Esophagus (tissue), 2 donors: ENCODE measurements around the gene CD151. TPM values are rescaled to one million over a fixed set of nuclear protein-coding genes. Genes with fewer than 3 reads are reported as not detected.

Experiments
- H3K27ac ChIP-seq, 2 donors: one replicate each; pipeline ENCODE4 v1.5.1; 2013; ENCODE audit warnings: low read depth in 2 of 2, mild to moderate bottlenecking in 2 of 2, inconsistent platforms in 1 of 2, low read length in 1 of 2, moderate library complexity in 1 of 2
- H3K27me3 ChIP-seq, 2 donors: one replicate each; pipeline ENCODE4 v1.6.1; 2013; ENCODE audit warnings: low read length in 2 of 2, control low read depth in 1 of 2, mild to moderate bottlenecking in 1 of 2; ENCODE audit not compliant: insufficient read depth in 2 of 2, control insufficient read depth in 1 of 2
- H3K36me3 ChIP-seq, 2 donors: one replicate each; pipeline ENCODE4 v1.6.1; 2013; ENCODE audit warnings: low read length in 1 of 2; ENCODE audit not compliant: control insufficient read depth in 2 of 2, insufficient read depth in 2 of 2
- H3K4me1 ChIP-seq, 2 donors: one replicate each; pipeline ENCODE4 v1.6.1; 2013; ENCODE audit warnings: low read length in 1 of 2; ENCODE audit not compliant: control insufficient read depth in 2 of 2, insufficient read depth in 2 of 2
- H3K4me3 ChIP-seq, 2 donors: one replicate each; pipeline ENCODE4 v1.5.1; 2013; ENCODE audit warnings: low read length in 2 of 2, mild to moderate bottlenecking in 2 of 2, low read depth in 1 of 2, moderate library complexity in 1 of 2
- H3K9me3 ChIP-seq, 2 donors: one replicate each; pipeline ENCODE4 v1.6.1; 2013; ENCODE audit warnings: mild to moderate bottlenecking in 2 of 2, low read depth in 1 of 2, low read length in 1 of 2, moderate library complexity in 1 of 2; ENCODE audit not compliant: control insufficient read depth in 2 of 2, insufficient read depth in 1 of 2
- WGBS, 2 donors: extraction: QIAGEN DNeasy Blood & Tissue Kit; methylation state at CpG; one replicate each; pipeline ENCODE4 v1.1.7; 2013; 5-methylcytosine and 5-hydroxymethylcytosine counted together
- polyA plus RNA-seq, 2 donors: library from polyadenylated mRNA; stranded (reverse); fragments of 200-250 nt; gene quantifications; one replicate each; pipeline ENCODE4 v1.2.3, GENCODE V29; 2013
- donor health status: healthy with polysubstance abuse.
- donor health status: Bipolar disorder and iron deficiency.

The CD151 gene
- polyA plus RNA-seq, 2 donors = 75.5 to 108 TPM

DNA sequence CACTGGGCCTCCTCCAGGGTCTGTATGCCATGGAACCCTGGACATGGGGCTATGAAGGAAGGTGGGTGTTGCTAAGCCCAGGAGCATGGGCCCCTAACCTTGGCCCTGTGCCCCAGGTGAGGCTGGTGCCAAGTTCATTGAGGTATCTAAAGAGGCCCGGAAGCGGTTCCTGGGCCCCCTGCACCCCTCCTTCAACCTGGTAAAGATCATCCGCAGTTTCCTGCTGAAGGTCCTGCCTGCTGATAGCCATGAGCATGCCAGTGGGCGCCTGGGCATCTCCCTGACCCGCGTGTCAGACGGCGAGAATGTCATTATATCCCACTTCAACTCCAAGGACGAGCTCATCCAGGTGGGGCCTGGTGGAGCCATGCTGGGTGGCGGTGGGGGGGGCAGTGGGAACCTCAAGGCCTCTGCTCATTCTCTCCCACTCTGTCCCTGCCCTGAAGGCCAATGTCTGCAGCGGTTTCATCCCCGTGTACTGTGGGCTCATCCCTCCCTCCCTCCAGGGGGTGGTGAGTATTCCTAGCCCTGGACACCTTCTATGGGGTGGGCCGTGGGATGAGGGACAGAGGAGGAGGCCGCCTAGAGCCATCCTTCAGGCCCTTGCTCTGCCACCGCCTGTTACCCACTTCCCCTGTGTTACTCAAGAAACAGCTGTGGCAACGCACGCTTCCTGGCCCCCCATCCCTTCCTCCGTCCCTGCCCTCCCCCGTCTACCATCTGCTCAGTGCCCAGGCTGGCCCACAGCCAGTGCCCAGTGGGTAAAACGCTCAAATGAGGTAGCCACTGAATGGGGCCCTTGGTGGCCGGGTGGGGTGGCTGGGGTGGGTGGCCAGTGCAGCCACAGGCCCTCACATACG, 11.0 kb upstream of the CD151 start:
- peaks cover 4 to 27% of the 10 kb centered on the region in 2 donors for H3K36me3 ChIP-seq
- no peaks in the 10 kb centered on the region for H3K9me3 ChIP-seq
- peaks cover 17 to 28% of the 10 kb centered on the region in 2 donors for H3K4me1 ChIP-seq
- peak overlapping the region in 1 of 2 donors; percentile 78 for H3K4me3 ChIP-seq
- H3K27me3 ChIP-seq = no peaks in the 10 kb centered on the region
- H3K27ac ChIP-seq = peak overlapping the region in 1 of 2 donors; percentile 93
- 67 to 73% methylated on average over 22 of the region's 22 CpGs for WGBS, 2 donors

GRCh38 chr11:823441-824291, 9.1 kb upstream of the CD151 start:
- no peak overlapping the region for H3K27ac ChIP-seq
- H3K36me3 ChIP-seq = peaks cover 4 to 27% of the 10 kb centered on the region in 2 donors
- peaks cover 17 to 36% of the 10 kb centered on the region in 2 donors for H3K4me1 ChIP-seq
- 79 to 90% methylated on average over 48 to 53 of the region's 53 CpGs for WGBS, 2 donors
- H3K9me3 ChIP-seq = no peaks in the 10 kb centered on the region
- no peak overlapping the region for H3K4me3 ChIP-seq
- H3K27me3 ChIP-seq = no peaks in the 10 kb centered on the region

- H3K36me3 ChIP-seq = peaks cover 4 to 27% of the 10 kb centered on the region in 2 donors
- H3K27ac ChIP-seq = no peak overlapping the region
- no peak overlapping the region for H3K4me3 ChIP-seq
- H3K9me3 ChIP-seq = no peaks in the 10 kb centered on the region
- peaks cover 18 to 43% of the 10 kb centered on the region in 2 donors for H3K4me1 ChIP-seq
- no peaks in the 10 kb centered on the region for H3K27me3 ChIP-seq
- WGBS, 2 donors = 71 to 86% methylated on average over 59 of the region's 59 CpGs
Measured at GRCh38 chr11:824292-824880, 8.4 kb upstream of the CD151 start.

- WGBS, 2 donors = 64 to 84% methylated on average over 11 of the region's 11 CpGs
- Histone ChIP-seq H3K9me3 (no peaks in the 10 kb centered on the region), H3K27ac (no peak overlapping the region), H3K36me3 (peaks cover 4 to 27% of the 10 kb centered on the region in 2 donors), H3K27me3 (no peaks in the 10 kb centered on the region), H3K4me3 (no peak overlapping the region), H3K4me1 (peaks cover 23 to 49% of the 10 kb centered on the region in 2 donors)
Measured at GRCh38 chr11:824942-825341, 7.8 kb upstream of the CD151 start.

- peaks cover 4 to 27% of the 10 kb centered on the region in 2 donors for H3K36me3 ChIP-seq
- 50 to 67% methylated on average over 12 of the region's 12 CpGs for WGBS, 2 donors
Measured at GRCh38 chr11:825366-826226, 7.2 kb upstream of the CD151 start.

DNA sequence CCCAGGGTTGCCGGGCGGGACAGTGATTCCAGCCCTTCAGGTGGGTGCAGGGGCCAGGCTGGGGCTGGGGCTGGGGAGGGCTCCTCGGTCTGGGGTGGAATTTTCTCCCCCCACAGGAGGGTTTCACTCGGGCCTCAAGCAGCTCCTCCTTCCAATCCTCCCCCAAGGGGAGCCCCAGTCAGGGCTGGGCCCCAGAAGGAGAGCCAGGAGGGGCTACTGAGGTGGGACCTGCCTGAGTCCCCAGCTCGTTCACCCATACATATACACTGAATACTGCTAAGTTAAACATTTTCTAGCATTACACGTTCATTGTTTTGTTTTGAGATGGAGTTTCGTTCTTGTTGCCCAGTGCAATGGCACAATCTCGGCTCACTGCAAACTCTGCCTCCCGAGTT, 6.5 kb upstream of the CD151 start:
- WGBS, 2 donors = 66 to 73% methylated on average over 9 of the region's 9 CpGs
- peaks cover 0 to 4% of the 10 kb centered on the region in 2 donors for H3K27me3 ChIP-seq
- no peaks in the 10 kb centered on the region for H3K9me3 ChIP-seq
- no peak overlapping the region for H3K27ac ChIP-seq
- peaks cover 23 to 48% of the 10 kb centered on the region in 2 donors for H3K4me1 ChIP-seq
- no peak overlapping the region for H3K4me3 ChIP-seq
- H3K36me3 ChIP-seq = peaks cover 4 to 27% of the 10 kb centered on the region in 2 donors

More at GRCh38 chr11:825366-826226, 7.2 kb upstream of the CD151 start:
- peaks cover 28 to 50% of the 10 kb centered on the region in 2 donors for H3K4me1 ChIP-seq
- peaks cover 0 to 4% of the 10 kb centered on the region in 2 donors for H3K27me3 ChIP-seq
- no peaks in the 10 kb centered on the region for H3K9me3 ChIP-seq
- no peak overlapping the region for H3K27ac ChIP-seq
- no peak overlapping the region for H3K4me3 ChIP-seq

GRCh38 chr11:826836-827145, 6.0 kb upstream of the CD151 start:
- Histone ChIP-seq H3K36me3 (peaks cover 4 to 27% of the 10 kb centered on the region in 2 donors), H3K27ac (peak overlapping the region; percentile 8 to 37)
- WGBS, 2 donors = 2% methylated on average over 22 of the region's 22 CpGs

DNA sequence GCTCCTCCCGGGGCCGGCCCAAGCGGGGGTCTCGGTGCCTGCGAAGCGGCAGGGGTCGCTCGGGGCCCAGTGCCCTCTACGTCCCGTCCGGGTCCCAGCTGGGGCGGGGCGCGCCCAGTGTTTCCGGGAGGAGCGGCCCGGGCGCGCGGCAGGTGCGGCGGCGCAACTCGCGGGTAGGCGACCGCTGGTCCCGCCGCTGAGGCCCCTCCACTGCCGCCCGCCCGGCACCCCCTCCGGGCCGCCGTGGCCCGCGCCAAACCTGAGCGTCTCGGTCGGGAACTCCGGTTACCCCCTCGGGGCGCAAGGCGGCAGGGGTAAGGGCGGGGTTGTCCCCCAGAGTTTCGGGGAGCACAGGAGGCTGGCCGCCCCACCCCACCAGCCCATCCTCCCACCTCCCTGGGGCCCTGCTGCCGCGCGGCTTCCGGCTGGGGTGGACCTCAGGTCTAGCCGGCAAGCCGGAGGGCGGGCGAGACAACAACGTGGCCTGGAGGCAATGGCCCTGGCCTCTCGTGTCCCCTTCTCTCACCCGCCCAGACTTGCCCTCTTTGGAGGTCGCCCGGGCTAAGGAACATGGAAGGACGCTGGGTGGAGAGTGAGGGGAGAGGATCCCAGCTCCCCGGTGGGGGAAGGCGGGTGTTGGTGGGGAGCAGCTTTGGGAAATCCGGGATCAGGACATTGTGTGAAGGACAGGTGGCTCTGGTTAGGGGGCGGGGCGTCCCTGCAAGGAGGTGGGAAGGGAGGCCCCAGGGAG, 5.4 kb upstream of the CD151 start:
- peak overlapping the region; percentile 42 to 45 for H3K4me3 ChIP-seq
- peaks cover 3 to 27% of the 10 kb centered on the region in 2 donors for H3K36me3 ChIP-seq
- peaks cover 0 to 4% of the 10 kb centered on the region in 2 donors for H3K27me3 ChIP-seq
- 5 to 7% methylated on average over 35 to 66 of the region's 66 CpGs for WGBS, 2 donors
- no peaks in the 10 kb centered on the region for H3K9me3 ChIP-seq
- H3K27ac ChIP-seq = peak overlapping the region; percentile 8 to 37
- H3K4me1 ChIP-seq = peaks cover 21 to 51% of the 10 kb centered on the region in 2 donors

More at GRCh38 chr11:826836-827145, 6.0 kb upstream of the CD151 start:
- H3K4me3 ChIP-seq = peak overlapping the region; percentile 42 to 45
- peaks cover 0 to 4% of the 10 kb centered on the region in 2 donors for H3K27me3 ChIP-seq
- H3K4me1 ChIP-seq = peaks cover 18 to 48% of the 10 kb centered on the region in 2 donors
- H3K9me3 ChIP-seq = no peaks in the 10 kb centered on the region
